ENCODE measurements around the gene CXCL11. TPM values are rescaled to one million over a fixed set of nuclear protein-coding genes. Genes with fewer than 3 reads are reported as not detected.

CXCL11 gene
- total and polyA plus RNA-seq, 2 of the 13 experiments (the other 11 are each of a cell fraction or from before 2014, with no cell fraction given), result 0.08 TPM; not detected in 1

GRCh38 chr4:76013540-76013939 lies 22.3 kb downstream of the CXCL11 start:
- H3K4me1 ChIP-seq (ENCODE audit: insufficient read depth, low read length), result no peaks in the 10 kb centered on the region
- FAIRE-seq (no peak), DNase-seq (ENCODE audit: low spot score) (no peak), ATAC-seq (no peak)
- H3K27ac ChIP-seq (ENCODE audit: extremely low read length, insufficient read depth, low read length), result no peak overlapping the region
- no peak overlapping the region for H2AFZ ChIP-seq (ENCODE audit: low read length)
- H3K27me3 ChIP-seq (ENCODE audit: control insufficient read depth in 1 of 2, insufficient read depth in 2 of 2, low read length in 2 of 2), result no peaks in the 10 kb centered on the region; a peak in 1 of 5 replicates
- no peak overlapping the region for H3K9ac ChIP-seq (ENCODE audit: insufficient read depth, low read depth, low read length)
- ChIA-PET CTCF (ENCODE audit: low intra/inter-chr PET ratio, low total read pairs) (no interaction called here), POLR2A (no interaction called here)
- no peaks in the 10 kb centered on the region for H4K20me1 ChIP-seq (ENCODE audit: insufficient read depth, low read length)
- 0% methylated on average over 1 of the region's 1 CpG for WGBS (ENCODE audit: low lambda C conversion rate)
- H3K4me3 ChIP-seq (replicated peaks in 1 of 3; ENCODE audit: insufficient read depth in 1 of 3, low read depth in 2 of 3, low read length in 3 of 3), result no peak overlapping the region
- no peaks in the 10 kb centered on the region for H3K79me2 ChIP-seq (ENCODE audit: insufficient read depth, low read length)
- in situ Hi-C loops (cut with HindIII; ENCODE audit: extremely low pct_ligation_motif_present, low pct_unique_long_range_greater_than_20kb), result no loop called here
- no peaks in the 10 kb centered on the region for H3K9me3 ChIP-seq (ENCODE audit: low read length)
- no TSS peak for BruUV-seq (replicated peaks)
- intact Hi-C loops (cut with micrococcal nuclease; ENCODE audit: unreplicated experiment), result no loop called here
- no peaks in the 10 kb centered on the region for H3K36me3 ChIP-seq (replicated peaks in 1 of 2; ENCODE audit: control insufficient read depth in 1 of 2, insufficient read depth in 2 of 2, low read length in 2 of 2)
- TF ChIP-seq MATR3 (CRISPR knock-in tag; IDR thresholded peaks at IDR 0.05), result no peak
- H3K4me2 ChIP-seq (ENCODE audit: low read depth, low read length), result no peak overlapping the region

GRCh38 chr4:76012388-76012801 lies 23.5 kb downstream of the CXCL11 start:
- CTCF ChIA-PET (ENCODE audit: low intra/inter-chr PET ratio, low total read pairs), result no interaction called here
- Histone ChIP-seq H3K9ac (ENCODE audit: insufficient read depth, low read depth, low read length) (no peak overlapping the region), H4K20me1 (ENCODE audit: insufficient read depth, low read length) (no peaks in the 10 kb centered on the region), H3K9me3 (ENCODE audit: low read length) (no peaks in the 10 kb centered on the region), H3K4me2 (ENCODE audit: low read depth, low read length) (no peak overlapping the region), H3K4me3 (replicated peaks in 1 of 3; ENCODE audit: insufficient read depth in 1 of 3, low read depth in 2 of 3, low read length in 3 of 3) (no peak overlapping the region), H3K79me2 (ENCODE audit: insufficient read depth, low read length) (no peaks in the 10 kb centered on the region), H3K4me1 (ENCODE audit: insufficient read depth, low read length) (no peaks in the 10 kb centered on the region), H3K27ac (ENCODE audit: extremely low read length, insufficient read depth, low read length) (no peak overlapping the region), H3K36me3 (replicated peaks in 1 of 2; ENCODE audit: control insufficient read depth in 1 of 2, insufficient read depth in 2 of 2, low read length in 2 of 2) (no peaks in the 10 kb centered on the region), H2AFZ (ENCODE audit: low read length) (no peak overlapping the region), H3K27me3 (ENCODE audit: control insufficient read depth in 1 of 2, insufficient read depth in 2 of 2, low read length in 2 of 2) (no peaks in the 10 kb centered on the region; a peak in 1 of 5 replicates)
- FAIRE-seq (no peak), ATAC-seq (no peak), DNase-seq (ENCODE audit: low spot score) (no peak)
- in situ Hi-C loops (cut with HindIII; ENCODE audit: extremely low pct_ligation_motif_present, low pct_unique_long_range_greater_than_20kb) (no loop called here), intact Hi-C loops (cut with micrococcal nuclease; ENCODE audit: unreplicated experiment) (no loop called here)
- TF ChIP-seq GFI1 (CRISPR knock-in tag; IDR thresholded peaks at IDR 0.05; ENCODE audit: borderline replicate concordance), result no peak
- no peak for TF ChIP-seq ZNF747 (CRISPR knock-in tag; IDR thresholded peaks at IDR 0.05; ENCODE audit: borderline replicate concordance)
- no peak for TF ChIP-seq FLYWCH1 (CRISPR knock-in tag; IDR thresholded peaks at IDR 0.05)
- TF ChIP-seq, protein P1, sequence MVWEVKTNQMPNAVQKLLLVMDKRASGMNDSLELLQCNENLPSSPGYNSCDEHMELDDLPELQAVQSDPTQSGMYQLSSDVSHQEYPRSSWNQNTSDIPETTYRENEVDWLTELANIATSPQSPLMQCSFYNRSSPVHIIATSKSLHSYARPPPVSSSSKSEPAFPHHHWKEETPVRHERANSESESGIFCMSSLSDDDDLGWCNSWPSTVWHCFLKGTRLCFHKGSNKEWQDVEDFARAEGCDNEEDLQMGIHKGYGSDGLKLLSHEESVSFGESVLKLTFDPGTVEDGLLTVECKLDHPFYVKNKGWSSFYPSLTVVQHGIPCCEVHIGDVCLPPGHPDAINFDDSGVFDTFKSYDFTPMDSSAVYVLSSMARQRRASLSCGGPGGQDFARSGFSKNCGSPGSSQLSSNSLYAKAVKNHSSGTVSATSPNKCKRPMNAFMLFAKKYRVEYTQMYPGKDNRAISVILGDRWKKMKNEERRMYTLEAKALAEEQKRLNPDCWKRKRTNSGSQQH (CRISPR knock-in tag; IDR thresholded peaks at IDR 0.05; ENCODE audit: low read depth), result no peak
- no peak for TF ChIP-seq MAFF (IDR thresholded peaks at IDR 0.05; ENCODE audit: low read depth, low read length)
- TF ChIP-seq SNAPC2 (CRISPR knock-in tag; IDR thresholded peaks at IDR 0.05), result no peak
- TF ChIP-seq TBX2 (CRISPR knock-in tag; IDR thresholded peaks at IDR 0.05; ENCODE audit: borderline replicate concordance), result no peak
- TF ChIP-seq ZNF607 (CRISPR knock-in tag; IDR thresholded peaks at IDR 0.05; ENCODE audit: borderline replicate concordance), result no peak
- TF ChIP-seq, protein P2, sequence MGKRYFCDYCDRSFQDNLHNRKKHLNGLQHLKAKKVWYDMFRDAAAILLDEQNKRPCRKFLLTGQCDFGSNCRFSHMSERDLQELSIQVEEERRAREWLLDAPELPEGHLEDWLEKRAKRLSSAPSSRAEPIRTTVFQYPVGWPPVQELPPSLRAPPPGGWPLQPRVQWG (CRISPR knock-in tag; IDR thresholded peaks at IDR 0.05; ENCODE audit: borderline replicate concordance, low read depth), result no peak
- TF ChIP-seq ZNF564 (CRISPR knock-in tag; IDR thresholded peaks at IDR 0.05), result no peak
- no peak for TF ChIP-seq ZSCAN12 (CRISPR knock-in tag; IDR thresholded peaks at IDR 0.05)
- no peak for TF ChIP-seq E2F2 (CRISPR knock-in tag; IDR thresholded peaks at IDR 0.05; ENCODE audit: borderline replicate concordance)
- no peak for TF ChIP-seq ZNF549 (CRISPR knock-in tag; IDR thresholded peaks at IDR 0.05)
- no peak for TF ChIP-seq HMG20A (CRISPR knock-in tag; IDR thresholded peaks at IDR 0.05; ENCODE audit: borderline replicate concordance)
- TF ChIP-seq HDAC6 (IDR thresholded peaks at IDR 0.05; ENCODE audit: low read depth, low read length), result no peak
- no peak for TF ChIP-seq SKI (IDR thresholded peaks at IDR 0.05; ENCODE audit: partially characterized antibody)
- TF ChIP-seq PTBP1 (IDR thresholded peaks at IDR 0.05; ENCODE audit: low read depth, low read length, poor library complexity, severe bottlenecking), result no peak
- BruUV-seq (replicated peaks), result no TSS peak
- POLR2A ChIA-PET, result no interaction called here
- 13% methylated on average over 1 of the region's 1 CpG for WGBS (ENCODE audit: low lambda C conversion rate)
